Stomach (tissue), 4 donors: ENCODE results near the gene VTI1A.

Experiments
- EP300 ChIP-seq: sonication (generic); formaldehyde crosslinking; IDR thresholded peaks from one replicate; pipeline ENCODE4 v1.6.1; 2017; ENCODE audit warnings: antibody characterized with exemption
- POLR2A ChIP-seq, 4 donors: fragments of 450-650 bp; IDR thresholded peaks; one replicate each; pipeline ENCODE4 v1.6.1; 2016; ENCODE audit warnings: antibody characterized with exemption in 4 of 4, control low read depth in 2 of 4, mild to moderate bottlenecking in 1 of 4, moderate library complexity in 1 of 4
- POLR2AphosphoS5 ChIP-seq, 3 donors: sonication (generic); formaldehyde crosslinking; IDR thresholded peaks; one replicate each; pipeline ENCODE4 v1.6.1; 2016; ENCODE audit warnings: antibody characterized with exemption in 3 of 3

DNA sequence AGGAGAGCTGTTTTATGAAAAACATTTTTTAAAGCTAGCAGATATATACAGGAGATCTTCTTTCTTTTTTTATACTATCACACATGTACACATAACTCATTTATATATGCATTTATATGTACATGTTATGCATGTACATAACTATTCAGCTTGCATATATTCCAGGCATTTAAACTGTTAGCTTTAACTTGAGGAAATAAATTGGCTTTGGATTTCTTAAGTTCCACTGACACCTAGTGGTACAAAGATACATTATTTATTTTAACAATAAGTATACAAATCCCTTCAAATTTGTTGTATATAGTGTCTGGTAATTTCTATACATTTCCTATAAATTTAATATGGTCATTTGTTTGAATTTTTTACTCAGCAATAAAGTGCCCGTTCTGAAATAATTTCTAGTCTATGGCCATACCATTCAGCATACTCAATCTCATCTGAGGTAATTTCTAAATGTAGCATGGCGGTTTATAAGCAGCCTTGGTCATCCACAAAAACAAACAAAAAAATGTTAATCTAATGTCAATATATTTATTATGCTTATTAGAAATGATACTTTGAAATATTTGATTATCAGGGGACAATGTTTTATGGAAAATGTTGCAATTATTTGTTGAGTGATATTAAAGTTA is 11.9 kb upstream of the VTI1A start:
- no peak for TF ChIP-seq POLR2AphosphoS5 (IDR thresholded peaks at IDR 0.05)
- TF ChIP-seq EP300 = no peak
- no peak for TF ChIP-seq POLR2A (IDR thresholded peaks at IDR 0.05)
